ENCODE data around the gene RRBP1.
A peak's percentile ranks its signal among the peaks of the same experiment; 100 is the strongest.

Gene RRBP1

DNA sequence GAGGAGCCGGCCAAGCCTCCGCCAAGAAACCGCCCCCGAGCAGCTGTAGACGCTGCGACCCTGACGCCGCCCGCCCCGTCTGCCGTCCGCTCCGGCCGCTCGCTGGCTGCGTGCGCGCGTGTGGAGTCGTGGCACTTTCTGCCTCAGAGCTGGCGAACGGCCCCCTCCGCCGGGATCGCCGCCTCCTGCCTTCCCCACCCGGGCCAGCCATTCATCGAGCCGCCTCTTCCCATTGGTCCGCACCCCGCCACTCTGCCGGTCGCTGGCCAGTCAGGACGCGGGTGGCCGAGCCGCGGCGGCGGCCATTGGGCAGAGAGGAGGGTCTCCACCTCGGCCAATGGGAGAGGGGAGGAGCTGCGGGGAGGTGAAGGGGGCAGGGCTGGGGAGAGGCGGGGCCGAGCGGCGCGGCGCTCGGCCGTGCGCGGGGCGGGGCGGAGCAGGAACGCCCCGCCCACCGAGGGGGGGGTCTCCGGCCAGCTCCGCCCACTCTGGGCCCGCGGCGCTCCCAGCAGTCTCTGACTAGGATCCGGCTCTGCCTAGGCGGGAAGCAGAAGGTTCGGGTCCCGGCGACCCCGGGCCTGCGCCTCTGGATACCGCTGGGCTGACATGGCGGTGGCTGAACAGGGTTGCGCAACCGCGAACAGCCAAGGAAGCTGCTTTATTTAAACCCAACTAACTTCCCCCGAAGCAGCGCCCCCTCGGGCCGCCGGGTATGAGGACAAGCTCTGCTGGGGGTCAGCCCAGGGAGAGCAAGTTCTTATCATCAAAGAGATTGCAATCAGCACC, at the start of gene RRBP1:
TSS of gene RRBP1 (minus strand) at position 140 of the 786 bp plus-strand sequence. CDS start 21,735 bp downstream, outside the sequence.
- DNase-seq, result peak; percentile 98

GRCh38 chr20:17731233-17731632, 49.2 kb upstream of the RRBP1 start:
- DNase-seq, result no peak

DNA sequence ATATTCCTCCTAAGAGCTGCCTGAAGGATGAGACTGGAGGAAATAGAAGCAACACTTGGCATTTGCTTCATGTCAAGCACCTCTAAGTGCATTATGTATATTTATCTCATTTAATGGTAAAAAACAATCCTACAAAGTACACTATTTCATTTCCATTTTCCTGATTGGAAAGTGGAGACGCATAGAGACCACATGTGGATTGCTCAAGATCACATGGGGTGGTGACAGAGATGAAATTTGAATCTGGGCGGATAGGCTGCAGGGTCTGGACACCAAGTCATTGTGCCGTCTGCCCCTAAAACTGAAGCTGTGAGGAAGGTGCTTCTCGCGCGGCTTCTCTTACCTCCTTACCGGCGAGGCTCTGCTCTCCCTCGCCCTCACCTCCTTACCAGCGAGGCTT, 48.0 kb upstream of the RRBP1 start:
- DNase-seq, result no peak

GRCh38 chr20:17728074-17728473, 46.0 kb upstream of the RRBP1 start:
- no peak for DNase-seq

DNA sequence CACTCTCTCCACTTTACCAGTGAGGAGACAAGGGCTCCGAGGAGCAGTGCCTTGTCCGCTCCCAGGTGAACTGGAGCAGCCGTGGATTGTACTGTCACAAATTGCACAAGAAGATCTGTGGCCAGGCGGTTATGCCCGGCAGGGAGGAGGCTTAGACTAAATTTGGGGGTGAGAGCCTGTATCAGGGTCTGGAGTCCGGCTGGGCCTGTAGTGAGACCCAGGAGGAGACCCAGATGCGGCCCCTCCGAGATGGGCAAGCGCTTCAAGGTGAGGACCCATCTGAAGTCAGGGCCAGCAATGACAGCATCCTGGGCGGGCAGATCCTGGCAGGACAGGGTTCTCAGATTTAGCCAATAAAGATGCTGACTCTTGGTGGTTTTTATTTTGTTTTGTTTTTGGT, 45.3 kb upstream of the RRBP1 start:
- DNase-seq, result no peak

DNA sequence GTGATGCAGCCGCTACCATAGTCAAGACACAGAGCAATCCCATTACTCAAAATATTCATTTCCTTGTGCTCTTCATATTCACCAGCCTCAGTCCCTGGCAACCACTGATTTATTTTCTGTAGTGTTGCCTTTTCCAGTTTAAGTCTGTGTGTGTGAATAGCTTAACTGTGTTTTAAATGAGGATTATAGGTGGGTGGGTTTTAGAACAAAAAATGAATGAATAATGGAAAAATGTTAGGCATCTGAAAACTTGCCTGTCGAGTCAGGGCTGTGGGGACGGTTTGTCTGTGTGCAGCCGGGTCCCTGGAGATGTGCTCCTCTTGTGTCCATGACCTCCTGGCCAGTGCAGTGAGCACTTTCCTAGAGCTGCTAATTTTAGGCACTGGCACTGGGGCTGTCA, 44.9 kb upstream of the RRBP1 start:
- no peak for DNase-seq

- DNase-seq, result peak; percentile 99 to 100
Measured at GRCh38 chr20:17725094-17725835, 43.2 kb upstream of the RRBP1 start.

GRCh38 chr20:17723301-17723691, 41.3 kb upstream of the RRBP1 start:
- no peak for DNase-seq

GRCh38 chr20:17722493-17723300, 40.7 kb upstream of the RRBP1 start:
- no peak for DNase-seq

- peak; percentile 3 to 8 for DNase-seq
Measured at GRCh38 chr20:17721802-17722486, 39.9 kb upstream of the RRBP1 start.

GRCh38 chr20:17720755-17721154, 38.7 kb upstream of the RRBP1 start:
- DNase-seq, result no peak

DNA sequence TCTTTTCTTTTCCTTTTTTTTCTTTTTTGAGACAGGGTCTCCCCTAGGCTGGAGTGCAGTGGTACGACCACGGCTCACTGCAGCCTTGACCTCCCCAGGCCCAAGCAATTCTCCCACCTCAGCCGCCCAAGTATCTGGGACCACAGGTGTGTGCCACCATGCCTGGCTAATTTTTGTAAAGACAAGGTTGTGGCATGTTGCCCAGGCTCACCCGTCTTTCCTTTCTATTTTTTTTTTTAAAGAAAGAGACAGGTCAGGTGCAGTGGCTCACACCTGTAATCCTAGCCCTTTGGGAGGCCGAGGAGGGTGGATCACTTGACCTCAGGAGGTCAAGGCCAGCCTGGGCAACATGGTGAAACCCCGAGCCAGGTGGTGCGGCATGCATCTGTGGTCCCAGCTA, 34.3 kb upstream of the RRBP1 start:
- DNase-seq, result no peak

DNA sequence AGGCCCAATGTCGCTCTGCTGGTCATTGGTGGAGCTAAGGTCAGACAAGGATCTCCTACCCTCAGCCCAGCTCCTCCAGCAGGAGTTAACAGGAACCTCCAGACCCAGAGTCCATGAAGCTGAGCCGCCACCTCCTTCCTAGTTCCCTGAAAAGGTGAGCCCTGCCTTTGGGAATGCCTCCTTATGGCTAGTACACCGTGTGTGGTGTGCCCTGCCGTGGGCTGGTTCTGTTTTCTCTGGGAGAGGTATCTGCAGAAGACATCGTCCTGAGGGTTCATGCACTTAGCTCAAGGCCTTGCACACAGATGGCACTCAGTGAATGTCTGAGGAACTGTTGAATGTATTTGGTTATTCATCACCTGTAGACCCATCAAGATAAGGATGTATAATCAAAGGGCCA, 33.0 kb upstream of the RRBP1 start:
- DNase-seq, result no peak

GRCh38 chr20:17714597-17714996, 32.6 kb upstream of the RRBP1 start:
- DNase-seq, result no peak

GRCh38 chr20:17712708-17713107, 30.7 kb upstream of the RRBP1 start:
- DNase-seq, result no peak

GRCh38 chr20:17712201-17712600, 30.2 kb upstream of the RRBP1 start:
- DNase-seq, result no peak

DNA sequence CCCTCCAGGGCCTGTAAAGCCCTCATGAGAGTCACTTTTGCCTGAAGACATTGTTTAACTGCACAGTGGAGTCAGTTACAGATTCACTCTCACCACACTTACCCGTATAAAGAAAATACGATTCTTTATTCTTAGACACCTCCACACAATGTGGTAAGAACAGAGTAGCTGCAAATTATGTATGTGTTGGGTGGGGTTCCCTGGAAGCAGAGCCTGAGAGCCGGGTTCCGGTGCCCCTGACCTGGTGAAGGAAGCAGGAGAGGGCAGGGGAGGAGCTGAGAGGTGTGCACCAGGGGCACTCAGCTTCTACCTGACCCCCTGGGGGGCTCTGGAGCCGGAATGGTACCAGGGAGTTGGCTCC, 29.2 kb upstream of the RRBP1 start:
- no peak for DNase-seq

- DNase-seq, result no peak
Measured at GRCh38 chr20:17710379-17711266, 28.6 kb upstream of the RRBP1 start.

- no peak for DNase-seq
Measured at GRCh38 chr20:17709361-17710293, 27.6 kb upstream of the RRBP1 start.

DNA sequence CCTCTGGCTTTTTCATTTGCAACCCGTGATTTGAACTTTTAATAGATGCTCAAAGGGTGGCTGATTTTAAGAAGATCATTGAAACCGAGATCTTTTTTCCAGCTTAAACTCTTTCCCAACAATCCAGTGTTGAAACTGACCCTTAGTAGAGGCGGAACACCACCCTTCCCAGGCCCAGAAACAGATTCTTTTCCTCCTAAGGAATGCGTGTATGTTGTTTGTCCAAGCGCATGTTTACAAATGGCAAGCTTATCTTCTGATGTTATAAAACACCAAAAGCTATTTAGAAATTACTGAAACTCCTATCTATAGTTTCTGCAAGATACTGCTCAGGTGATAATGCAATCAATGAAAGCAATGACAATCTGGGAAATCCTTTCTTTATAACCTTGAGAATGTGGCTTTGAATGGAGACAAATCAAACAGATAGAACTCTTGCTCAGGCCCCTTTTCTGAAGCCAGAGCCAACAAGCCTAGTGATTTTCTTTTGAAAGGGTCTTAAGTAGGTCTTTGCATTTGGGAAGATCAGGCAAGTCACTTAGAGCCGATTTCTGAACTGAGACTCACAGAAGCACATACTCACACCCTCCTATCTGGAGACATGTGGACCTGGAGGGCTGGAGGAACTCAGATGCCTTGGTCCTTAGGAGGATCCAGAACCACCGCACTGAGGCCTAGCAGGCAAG, 26.8 kb upstream of the RRBP1 start:
- no peak for DNase-seq
